ENCODE data around the gene HPCAL4.
A peak's percentile ranks its signal among the peaks of the same experiment; 100 is the strongest.

Gene HPCAL4

DNA sequence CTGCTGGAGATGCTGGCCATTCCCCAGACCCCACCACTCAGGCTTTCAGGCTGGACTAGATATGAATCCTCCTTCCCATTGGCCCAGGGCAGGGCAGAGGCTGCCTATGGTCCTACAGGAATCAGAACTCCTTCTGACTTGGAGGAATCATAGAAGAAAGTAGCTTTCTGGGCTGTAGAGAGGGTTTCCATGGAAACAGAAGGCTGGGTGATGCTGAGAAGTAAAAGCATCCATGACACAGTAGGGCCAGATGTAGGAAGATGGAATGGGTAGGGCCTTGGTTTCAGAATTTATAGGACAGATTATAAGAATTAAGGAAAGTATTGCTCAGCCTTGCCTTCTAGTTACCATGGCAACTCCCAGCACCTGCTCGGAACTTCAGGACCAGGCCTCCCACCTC lies 28.4 kb downstream of the HPCAL4 start:
- DNase-seq (ENCODE audit: extremely low read depth, insufficient read length), result no peak
- Histone ChIP-seq H3K27me3 (replicated peaks; ENCODE audit: control insufficient read depth, insufficient read depth, low read length) (no peaks in the 10 kb centered on the region), H3K4me3 (replicated peaks; ENCODE audit: low read depth, low read length) (no peak overlapping the region), H3K36me3 (ENCODE audit: control insufficient read depth, insufficient read depth, low read length) (no peaks in the 10 kb centered on the region)
- TF ChIP-seq, protein P1, sequence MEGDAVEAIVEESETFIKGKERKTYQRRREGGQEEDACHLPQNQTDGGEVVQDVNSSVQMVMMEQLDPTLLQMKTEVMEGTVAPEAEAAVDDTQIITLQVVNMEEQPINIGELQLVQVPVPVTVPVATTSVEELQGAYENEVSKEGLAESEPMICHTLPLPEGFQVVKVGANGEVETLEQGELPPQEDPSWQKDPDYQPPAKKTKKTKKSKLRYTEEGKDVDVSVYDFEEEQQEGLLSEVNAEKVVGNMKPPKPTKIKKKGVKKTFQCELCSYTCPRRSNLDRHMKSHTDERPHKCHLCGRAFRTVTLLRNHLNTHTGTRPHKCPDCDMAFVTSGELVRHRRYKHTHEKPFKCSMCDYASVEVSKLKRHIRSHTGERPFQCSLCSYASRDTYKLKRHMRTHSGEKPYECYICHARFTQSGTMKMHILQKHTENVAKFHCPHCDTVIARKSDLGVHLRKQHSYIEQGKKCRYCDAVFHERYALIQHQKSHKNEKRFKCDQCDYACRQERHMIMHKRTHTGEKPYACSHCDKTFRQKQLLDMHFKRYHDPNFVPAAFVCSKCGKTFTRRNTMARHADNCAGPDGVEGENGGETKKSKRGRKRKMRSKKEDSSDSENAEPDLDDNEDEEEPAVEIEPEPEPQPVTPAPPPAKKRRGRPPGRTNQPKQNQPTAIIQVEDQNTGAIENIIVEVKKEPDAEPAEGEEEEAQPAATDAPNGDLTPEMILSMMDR (IDR thresholded peaks at IDR 0.05; ENCODE audit: insufficient read depth, low read length, poor library complexity, severe bottlenecking), result no peak

DNA sequence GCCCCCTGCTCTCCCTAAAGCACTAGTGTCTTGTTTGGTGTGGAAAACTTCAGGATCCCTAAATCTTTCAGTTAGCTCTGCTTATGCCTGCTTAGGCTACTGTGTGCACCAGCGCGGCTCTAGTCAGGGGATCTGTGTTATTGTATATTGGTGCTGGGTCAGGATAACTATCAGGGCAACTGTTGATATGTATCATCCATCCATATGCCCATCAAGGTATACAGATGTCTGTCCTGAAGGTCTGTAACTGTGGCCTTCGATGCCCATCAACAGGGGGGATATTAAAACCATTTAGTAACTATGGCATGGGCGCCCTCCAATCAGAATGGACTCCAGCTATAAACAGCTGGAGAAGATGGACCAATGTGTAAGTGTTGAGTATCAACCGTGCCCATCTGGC lies 31.7 kb downstream of the HPCAL4 start:
- Histone ChIP-seq H3K27me3 (replicated peaks; ENCODE audit: control insufficient read depth, insufficient read depth, low read length) (no peaks in the 10 kb centered on the region), H3K4me3 (replicated peaks; ENCODE audit: low read depth, low read length) (no peak overlapping the region), H3K36me3 (ENCODE audit: control insufficient read depth, insufficient read depth, low read length) (no peaks in the 10 kb centered on the region)
- TF ChIP-seq, protein P1 (IDR thresholded peaks at IDR 0.05; ENCODE audit: insufficient read depth, low read length, poor library complexity, severe bottlenecking), result no peak
- DNase-seq (ENCODE audit: extremely low read depth, insufficient read length), result no peak

DNA sequence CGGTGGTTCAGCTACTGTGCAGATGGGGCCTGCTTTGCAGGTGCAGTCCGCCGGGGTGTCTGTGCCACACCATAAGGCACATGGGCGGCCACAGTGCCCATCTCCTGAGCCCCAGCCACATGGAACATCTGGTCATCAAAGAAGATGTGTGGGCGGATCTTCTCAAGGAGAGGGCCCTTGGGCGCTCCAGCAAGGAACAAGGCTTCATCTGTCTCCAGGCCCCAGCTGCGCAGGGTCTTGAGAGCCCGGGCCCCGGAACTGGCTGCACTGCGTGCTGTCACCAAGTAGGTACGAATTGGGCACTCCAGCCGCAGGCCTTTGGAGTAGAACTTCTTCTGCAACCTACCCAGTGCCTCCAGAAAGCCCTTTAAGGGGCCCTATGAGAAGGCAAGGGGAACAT lies 32.1 kb downstream of the HPCAL4 start:
- Histone ChIP-seq H3K4me3 (replicated peaks; ENCODE audit: low read depth, low read length) (no peak overlapping the region), H3K27me3 (replicated peaks; ENCODE audit: control insufficient read depth, insufficient read depth, low read length) (no peaks in the 10 kb centered on the region), H3K36me3 (ENCODE audit: control insufficient read depth, insufficient read depth, low read length) (no peaks in the 10 kb centered on the region)
- TF ChIP-seq, protein P1 (IDR thresholded peaks at IDR 0.05; ENCODE audit: insufficient read depth, low read length, poor library complexity, severe bottlenecking), result no peak
- no peak for DNase-seq (ENCODE audit: extremely low read depth, insufficient read length)

DNA sequence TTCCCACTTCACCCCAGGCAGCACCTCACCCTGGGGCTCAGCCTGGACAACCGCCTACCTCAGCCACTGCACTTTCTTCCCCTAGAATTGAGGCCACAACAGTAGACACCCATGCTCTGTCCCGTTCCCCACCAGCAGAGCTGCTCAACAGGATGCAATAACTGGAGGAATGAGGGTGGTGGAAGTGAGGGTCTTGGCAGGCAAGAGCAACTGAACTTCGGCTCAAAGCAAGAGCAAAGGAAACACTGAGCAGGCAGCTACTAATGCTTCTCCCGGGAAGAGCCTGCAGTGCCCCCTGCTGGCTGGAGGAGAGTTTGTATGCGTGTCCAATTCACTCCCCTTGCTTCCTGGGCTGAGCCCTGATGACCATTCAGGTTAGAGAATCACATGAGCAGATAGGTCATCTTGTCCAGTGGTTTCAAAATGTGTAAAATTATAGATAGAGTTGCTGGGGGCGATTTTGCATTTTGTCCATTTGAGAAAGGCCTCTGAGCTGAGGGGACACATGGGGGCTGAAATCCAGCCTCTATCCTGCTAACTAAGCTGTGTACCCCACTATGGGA lies 33.2 kb downstream of the HPCAL4 start:
- DNase-seq (ENCODE audit: extremely low read depth, insufficient read length), result peak; percentile 37
- Histone ChIP-seq H3K27me3 (replicated peaks; ENCODE audit: control insufficient read depth, insufficient read depth, low read length) (no peaks in the 10 kb centered on the region), H3K4me3 (replicated peaks; ENCODE audit: low read depth, low read length) (no peak overlapping the region), H3K36me3 (ENCODE audit: control insufficient read depth, insufficient read depth, low read length) (no peaks in the 10 kb centered on the region)
- TF ChIP-seq, protein P1 (IDR thresholded peaks at IDR 0.05; ENCODE audit: insufficient read depth, low read length, poor library complexity, severe bottlenecking), result peak; percentile 92

DNA sequence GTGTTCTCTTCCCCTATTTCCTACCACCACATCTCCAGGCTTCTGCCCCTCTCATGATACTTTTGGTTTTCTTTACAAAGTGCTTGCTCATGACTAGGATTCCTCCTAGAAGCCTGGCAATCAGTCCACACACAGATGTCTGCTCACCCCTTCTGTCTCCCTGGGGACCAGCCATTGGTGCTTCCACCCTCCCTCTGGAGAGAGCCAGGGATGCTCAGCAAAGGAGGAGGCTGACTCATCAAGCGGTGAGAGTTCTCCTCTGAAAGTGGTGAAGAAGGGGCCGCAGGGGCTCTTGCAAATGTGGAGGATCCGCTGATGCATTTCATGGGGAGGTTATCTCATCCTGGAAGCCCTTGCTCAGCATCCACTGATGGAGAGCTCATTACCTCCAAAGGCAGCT lies 33.8 kb downstream of the HPCAL4 start:
- TF ChIP-seq, protein P1 (IDR thresholded peaks at IDR 0.05; ENCODE audit: insufficient read depth, low read length, poor library complexity, severe bottlenecking), result no peak

DNA sequence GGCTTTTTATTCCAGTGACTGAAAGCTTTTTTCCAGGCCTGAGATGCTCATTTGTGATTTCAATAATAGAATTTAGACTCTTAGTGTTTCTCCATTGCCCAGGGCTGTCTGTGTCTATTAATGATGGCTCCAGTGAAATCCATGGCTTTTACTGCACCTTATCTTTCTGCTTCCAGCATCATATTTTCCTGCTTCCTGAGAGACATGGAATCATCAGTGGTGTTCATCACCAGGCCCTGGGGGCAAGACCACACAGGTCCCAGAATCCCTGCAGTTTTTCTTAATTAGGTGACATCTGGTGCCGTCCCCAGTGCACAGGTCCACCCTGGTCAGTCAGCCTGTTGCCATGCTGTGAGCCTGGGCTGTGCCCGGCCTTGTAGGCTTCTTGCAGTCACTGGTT lies 34.8 kb downstream of the HPCAL4 start:
- DNase-seq (ENCODE audit: extremely low read depth, insufficient read length), result no peak
- Histone ChIP-seq H3K4me3 (replicated peaks; ENCODE audit: low read depth, low read length) (no peak overlapping the region), H3K36me3 (ENCODE audit: control insufficient read depth, insufficient read depth, low read length) (no peaks in the 10 kb centered on the region), H3K27me3 (replicated peaks; ENCODE audit: control insufficient read depth, insufficient read depth, low read length) (no peaks in the 10 kb centered on the region)
- TF ChIP-seq, protein P1 (IDR thresholded peaks at IDR 0.05; ENCODE audit: insufficient read depth, low read length, poor library complexity, severe bottlenecking), result no peak

More for the DNA sequence above, 33.8 kb downstream of the HPCAL4 start:
- no peaks in the 10 kb centered on the region for H3K27me3 ChIP-seq (replicated peaks; ENCODE audit: control insufficient read depth, insufficient read depth, low read length)
- H3K4me3 ChIP-seq (replicated peaks; ENCODE audit: low read depth, low read length), result no peak overlapping the region
- no peak for DNase-seq (ENCODE audit: extremely low read depth, insufficient read length)
- H3K36me3 ChIP-seq (ENCODE audit: control insufficient read depth, insufficient read depth, low read length), result no peaks in the 10 kb centered on the region
